ENCODE results near the gene ORC6.

Gene ORC6

DNA sequence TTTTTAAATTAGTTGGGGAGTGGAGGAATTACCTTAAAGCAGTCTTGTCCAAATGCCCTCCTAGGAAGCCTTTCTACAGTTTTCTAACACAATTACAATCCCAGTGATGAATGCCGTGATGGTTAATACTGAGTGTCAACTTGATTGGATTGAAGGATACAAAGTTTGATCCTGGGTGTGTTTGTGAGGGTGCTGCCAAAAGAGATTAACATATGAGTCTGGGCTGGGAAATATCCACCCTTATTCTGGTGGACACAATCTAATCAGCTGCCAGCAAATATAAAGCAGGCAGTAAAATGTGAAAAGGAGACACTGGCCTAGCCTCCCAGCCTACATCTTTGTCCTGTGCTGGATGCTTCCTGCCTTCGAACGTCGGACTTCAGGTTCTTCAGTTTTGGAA, 12.2 kb downstream of the ORC6 start:
- peaks cover 12% of the 10 kb centered on the region for H3K36me3 ChIP-seq (ENCODE audit: insufficient read depth, low read length)
- no peak overlapping the region for H3K27ac ChIP-seq (ENCODE audit: low read depth, low read length)
- H3K4me1 ChIP-seq (ENCODE audit: control insufficient read depth, insufficient read depth, low read length, unreplicated experiment): no peaks in the 10 kb centered on the region
- no peak overlapping the region for H2AFZ ChIP-seq (ENCODE audit: low read length, unreplicated experiment)
- H3K27me3 ChIP-seq (ENCODE audit: insufficient read depth, low read length): no peaks in the 10 kb centered on the region
- H3K4me3 ChIP-seq (ENCODE audit: low read depth, low read length): no peak overlapping the region
- no peaks in the 10 kb centered on the region for H3K79me2 ChIP-seq (ENCODE audit: control insufficient read depth, insufficient read depth, low read length, unreplicated experiment)

DNA sequence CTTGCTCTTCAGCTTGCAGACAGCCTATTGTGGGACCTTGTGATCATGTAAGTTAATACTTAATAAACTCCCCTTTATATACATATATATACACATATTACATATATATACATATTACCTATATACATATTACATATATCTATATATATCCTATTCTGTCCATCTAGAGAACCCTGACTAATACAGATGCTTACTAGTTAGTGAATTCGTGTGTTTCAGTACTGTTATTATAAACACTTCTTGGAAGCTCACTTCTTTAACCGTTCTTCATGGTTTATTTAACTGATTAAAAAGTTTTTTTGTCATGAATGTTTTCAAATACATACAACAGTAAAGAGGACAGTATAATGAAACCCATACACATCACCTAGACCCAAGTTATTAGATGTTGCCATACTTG, 12.6 kb downstream of the ORC6 start:
- H3K27me3 ChIP-seq (ENCODE audit: insufficient read depth, low read length): no peaks in the 10 kb centered on the region
- H3K36me3 ChIP-seq (ENCODE audit: insufficient read depth, low read length): peaks cover 8% of the 10 kb centered on the region
- no peak overlapping the region for H2AFZ ChIP-seq (ENCODE audit: low read length, unreplicated experiment)
- no peaks in the 10 kb centered on the region for H3K79me2 ChIP-seq (ENCODE audit: control insufficient read depth, insufficient read depth, low read length, unreplicated experiment)
- no peaks in the 10 kb centered on the region for H3K4me1 ChIP-seq (ENCODE audit: control insufficient read depth, insufficient read depth, low read length, unreplicated experiment)
- no peak overlapping the region for H3K4me3 ChIP-seq (ENCODE audit: low read depth, low read length)
- H3K27ac ChIP-seq (ENCODE audit: low read depth, low read length): no peak overlapping the region

DNA sequence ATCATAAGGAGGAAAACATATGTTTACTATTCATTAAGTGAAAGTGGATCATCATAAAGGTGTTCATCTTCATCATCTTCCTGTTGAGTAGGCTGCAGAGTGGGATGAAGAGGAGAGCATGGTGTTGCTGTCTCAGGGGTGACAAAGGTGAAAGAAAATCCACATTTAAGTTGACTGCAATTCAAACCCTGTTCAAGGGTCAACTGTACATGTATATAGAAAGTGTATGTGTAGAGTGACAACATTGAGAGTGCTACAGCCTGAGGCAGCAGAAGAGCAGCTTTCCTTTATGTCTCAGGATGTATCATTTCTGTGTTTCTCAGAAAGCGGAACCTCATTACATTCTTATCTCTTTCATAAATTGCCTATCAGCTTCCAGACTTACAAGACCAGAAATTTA, 17.2 kb downstream of the ORC6 start:
- no peak overlapping the region for H2AFZ ChIP-seq (ENCODE audit: low read length, unreplicated experiment)
- no peaks in the 10 kb centered on the region for H3K36me3 ChIP-seq (ENCODE audit: insufficient read depth, low read length)
- no peaks in the 10 kb centered on the region for H3K27me3 ChIP-seq (ENCODE audit: insufficient read depth, low read length)
- no peak overlapping the region for H3K27ac ChIP-seq (ENCODE audit: low read depth, low read length)
- H3K79me2 ChIP-seq (ENCODE audit: control insufficient read depth, insufficient read depth, low read length, unreplicated experiment): no peaks in the 10 kb centered on the region
- H3K4me3 ChIP-seq (ENCODE audit: low read depth, low read length): no peak overlapping the region
- H3K4me1 ChIP-seq (ENCODE audit: control insufficient read depth, insufficient read depth, low read length, unreplicated experiment): no peaks in the 10 kb centered on the region

DNA sequence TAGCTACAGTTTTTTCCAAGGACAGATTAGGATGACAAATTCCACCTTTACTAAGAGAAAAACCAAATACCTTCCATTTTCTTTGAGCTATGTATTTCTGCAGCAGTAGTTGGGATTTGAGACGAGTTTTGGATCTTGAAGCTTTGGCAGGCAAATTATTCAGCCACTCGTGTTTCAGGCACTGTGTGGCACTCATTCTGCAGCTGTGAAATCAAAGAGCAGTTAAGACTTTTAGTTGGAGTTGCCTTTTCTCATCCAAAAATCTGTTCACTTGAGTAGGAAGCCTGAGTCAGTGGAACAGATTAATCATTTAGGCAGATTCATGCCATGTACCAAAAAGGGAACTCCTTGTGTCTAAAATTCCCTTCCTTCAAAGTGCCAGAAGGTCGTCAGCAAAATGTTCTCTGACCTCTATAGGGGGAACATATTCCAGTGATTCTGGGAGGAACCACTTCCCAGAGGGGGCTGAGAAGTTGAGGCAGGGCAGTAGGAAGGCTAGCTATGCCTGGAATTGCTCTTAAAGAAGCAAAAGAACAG, 20.1 kb downstream of the ORC6 start:
- H2AFZ ChIP-seq (ENCODE audit: low read length, unreplicated experiment): no peak overlapping the region

DNA sequence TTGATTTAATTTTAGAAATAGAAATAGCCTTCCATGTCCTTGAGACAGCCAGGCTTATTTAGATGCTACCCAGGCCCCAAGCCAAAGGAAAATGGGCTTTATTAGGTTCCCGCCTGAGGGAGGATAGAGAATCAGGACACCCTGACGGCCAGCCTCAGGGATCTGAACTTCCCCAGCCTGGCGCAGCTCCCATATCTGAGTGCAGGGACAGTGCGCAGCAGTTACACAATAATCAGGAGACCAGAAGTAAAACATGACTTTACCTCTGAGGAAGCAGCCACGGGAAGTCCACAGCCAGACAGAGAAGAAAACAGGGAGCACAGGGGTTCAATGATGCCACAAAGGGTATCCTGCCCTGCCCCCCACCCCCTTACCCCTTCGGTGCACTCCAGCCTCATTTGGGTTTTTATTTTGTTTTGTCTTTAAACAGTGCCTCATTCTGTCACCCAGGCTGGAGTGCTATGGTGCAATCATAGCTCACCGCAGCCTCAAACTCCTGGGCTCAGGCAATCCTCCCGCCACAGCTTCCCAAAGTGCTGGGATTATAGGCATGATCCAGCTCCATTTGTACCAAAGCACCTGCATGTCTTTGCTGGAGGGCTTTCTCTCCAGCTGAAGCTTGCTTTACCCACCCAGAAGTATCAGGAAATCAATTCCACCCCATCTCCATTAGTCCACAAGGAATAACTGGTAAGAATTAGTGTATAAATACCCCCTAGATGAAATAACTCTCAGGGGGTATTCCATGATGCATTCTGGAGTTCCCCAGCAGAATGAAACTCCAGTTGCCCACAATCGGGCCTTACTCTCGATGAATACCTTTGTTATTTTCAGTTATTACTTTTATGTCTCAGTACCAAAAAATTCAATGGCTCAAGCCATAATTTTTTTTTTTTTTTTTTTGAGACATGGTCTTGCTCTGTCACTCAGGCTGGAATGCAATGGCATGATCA, 21.9 kb downstream of the ORC6 start:
- peaks cover 3% of the 10 kb centered on the region; the same call in 1 of the 2 replicates for H3K27me3 ChIP-seq (ENCODE audit: insufficient read depth, low read length)
- no peaks in the 10 kb centered on the region for H3K79me2 ChIP-seq (ENCODE audit: control insufficient read depth, insufficient read depth, low read length, unreplicated experiment)
- H3K27ac ChIP-seq (ENCODE audit: low read depth, low read length): no peak overlapping the region
- H2AFZ ChIP-seq (ENCODE audit: low read length, unreplicated experiment): no peak overlapping the region
- H3K4me1 ChIP-seq (ENCODE audit: control insufficient read depth, insufficient read depth, low read length, unreplicated experiment): no peaks in the 10 kb centered on the region
- no peak overlapping the region for H3K4me3 ChIP-seq (ENCODE audit: low read depth, low read length)
- H3K36me3 ChIP-seq (ENCODE audit: insufficient read depth, low read length): no peaks in the 10 kb centered on the region

More for the DNA sequence above, 20.1 kb downstream of the ORC6 start:
- Histone ChIP-seq H3K4me3 (ENCODE audit: low read depth, low read length) (no peak overlapping the region), H3K27me3 (ENCODE audit: insufficient read depth, low read length) (no peaks in the 10 kb centered on the region), H3K4me1 (ENCODE audit: control insufficient read depth, insufficient read depth, low read length, unreplicated experiment) (no peaks in the 10 kb centered on the region), H3K36me3 (ENCODE audit: insufficient read depth, low read length) (no peaks in the 10 kb centered on the region), H3K27ac (ENCODE audit: low read depth, low read length) (no peak overlapping the region), H3K79me2 (ENCODE audit: control insufficient read depth, insufficient read depth, low read length, unreplicated experiment) (no peaks in the 10 kb centered on the region)

DNA sequence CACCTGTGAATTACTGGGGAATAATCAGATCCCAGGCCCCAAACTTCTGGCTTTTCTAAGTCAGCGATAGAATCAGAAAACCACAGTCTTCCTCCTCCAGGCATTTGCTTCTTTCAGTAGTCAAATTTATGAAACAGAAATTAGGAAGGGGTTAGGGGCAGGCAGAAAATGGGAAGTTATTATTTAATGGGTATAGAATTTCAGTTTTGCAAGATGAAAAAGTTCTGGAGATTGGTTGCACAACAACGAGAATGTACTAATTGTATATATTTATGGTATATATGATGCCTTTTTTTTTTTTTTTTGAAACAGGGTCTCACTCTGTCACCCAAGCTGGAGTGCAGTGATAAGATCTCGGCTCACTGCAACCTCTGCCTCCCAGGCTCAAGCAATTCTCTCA, 23.5 kb downstream of the ORC6 start:
- Histone ChIP-seq H3K4me3 (ENCODE audit: low read depth, low read length) (no peak overlapping the region), H3K27ac (ENCODE audit: low read depth, low read length) (no peak overlapping the region)

DNA sequence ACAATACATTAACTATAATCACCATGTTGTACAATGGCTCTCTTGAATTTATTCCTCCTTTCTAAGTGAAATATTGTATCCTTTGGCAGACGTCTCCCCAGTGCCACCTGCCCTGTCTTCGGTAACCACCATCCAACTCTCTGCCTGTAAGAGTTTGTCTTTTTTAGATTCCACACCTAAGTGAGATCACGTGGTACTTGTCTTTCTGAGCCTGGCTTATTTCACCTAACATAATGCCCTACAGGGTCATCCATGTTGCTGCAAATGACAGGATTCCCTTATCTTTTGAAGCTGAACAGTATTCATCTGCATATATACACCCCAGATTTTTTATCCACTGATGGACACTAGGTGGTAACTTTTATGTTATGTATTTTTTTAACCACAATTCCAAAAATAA, 24.2 kb downstream of the ORC6 start:
- peaks cover 3% of the 10 kb centered on the region; the same call in 1 of the 2 replicates for H3K27me3 ChIP-seq (ENCODE audit: insufficient read depth, low read length)
- H2AFZ ChIP-seq (ENCODE audit: low read length, unreplicated experiment): no peak overlapping the region
- H3K79me2 ChIP-seq (ENCODE audit: control insufficient read depth, insufficient read depth, low read length, unreplicated experiment): no peaks in the 10 kb centered on the region
- H3K4me1 ChIP-seq (ENCODE audit: control insufficient read depth, insufficient read depth, low read length, unreplicated experiment): no peaks in the 10 kb centered on the region
- H3K36me3 ChIP-seq (ENCODE audit: insufficient read depth, low read length): no peaks in the 10 kb centered on the region
- no peak overlapping the region for H3K27ac ChIP-seq (ENCODE audit: low read depth, low read length)
- no peak overlapping the region for H3K4me3 ChIP-seq (ENCODE audit: low read depth, low read length)

More for the DNA sequence above, 23.5 kb downstream of the ORC6 start:
- H3K27me3 ChIP-seq (ENCODE audit: insufficient read depth, low read length): peaks cover 3% of the 10 kb centered on the region; the same call in 1 of the 2 replicates
- H3K79me2 ChIP-seq (ENCODE audit: control insufficient read depth, insufficient read depth, low read length, unreplicated experiment): no peaks in the 10 kb centered on the region
- no peaks in the 10 kb centered on the region for H3K36me3 ChIP-seq (ENCODE audit: insufficient read depth, low read length)
- H3K4me1 ChIP-seq (ENCODE audit: control insufficient read depth, insufficient read depth, low read length, unreplicated experiment): no peaks in the 10 kb centered on the region
- H2AFZ ChIP-seq (ENCODE audit: low read length, unreplicated experiment): no peak overlapping the region

DNA sequence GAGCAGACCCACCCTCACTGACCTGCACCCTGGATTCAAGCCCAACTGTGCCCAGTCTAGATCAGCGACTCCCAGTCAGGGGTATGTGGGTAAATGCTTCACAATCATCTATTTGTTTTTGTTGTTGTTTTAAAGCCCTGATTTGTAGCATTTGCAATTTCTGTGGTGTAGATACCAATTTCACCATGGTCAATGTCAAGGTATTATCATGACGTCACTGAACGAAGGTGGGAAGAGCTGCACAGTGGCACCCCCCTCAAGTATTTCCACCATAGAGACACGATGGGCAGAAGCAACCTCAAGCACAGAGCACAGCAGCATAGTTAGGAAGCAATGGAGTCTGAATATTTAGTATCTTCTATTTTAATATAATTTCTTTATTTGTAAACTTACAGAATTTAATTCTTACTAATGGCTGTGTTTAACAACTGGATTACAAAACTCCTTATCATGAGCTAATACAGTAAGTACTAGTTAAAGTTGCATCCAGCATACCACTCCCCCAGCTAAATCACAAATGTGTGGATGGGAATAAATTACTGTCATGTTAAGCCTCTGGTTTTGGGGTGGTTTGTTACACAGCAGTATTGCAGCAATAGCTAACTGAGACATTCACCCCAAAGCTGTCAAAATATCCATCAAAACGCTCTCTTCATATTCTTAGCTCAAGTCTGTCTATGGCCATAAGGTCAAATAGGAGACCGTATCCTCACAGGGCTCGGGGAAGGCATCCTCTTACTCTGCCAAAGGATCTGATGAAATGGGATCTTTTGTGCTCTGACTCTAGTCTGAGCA, 25.5 kb downstream of the ORC6 start:
- Histone ChIP-seq H3K36me3 (ENCODE audit: insufficient read depth, low read length) (no peaks in the 10 kb centered on the region), H3K27ac (ENCODE audit: low read depth, low read length) (no peak overlapping the region), H3K79me2 (ENCODE audit: control insufficient read depth, insufficient read depth, low read length, unreplicated experiment) (no peaks in the 10 kb centered on the region), H2AFZ (ENCODE audit: low read length, unreplicated experiment) (no peak overlapping the region), H3K27me3 (ENCODE audit: insufficient read depth, low read length) (peaks cover 3% of the 10 kb centered on the region; the same call in 1 of the 2 replicates), H3K4me1 (ENCODE audit: control insufficient read depth, insufficient read depth, low read length, unreplicated experiment) (no peaks in the 10 kb centered on the region), H3K4me3 (ENCODE audit: low read depth, low read length) (no peak overlapping the region)

DNA sequence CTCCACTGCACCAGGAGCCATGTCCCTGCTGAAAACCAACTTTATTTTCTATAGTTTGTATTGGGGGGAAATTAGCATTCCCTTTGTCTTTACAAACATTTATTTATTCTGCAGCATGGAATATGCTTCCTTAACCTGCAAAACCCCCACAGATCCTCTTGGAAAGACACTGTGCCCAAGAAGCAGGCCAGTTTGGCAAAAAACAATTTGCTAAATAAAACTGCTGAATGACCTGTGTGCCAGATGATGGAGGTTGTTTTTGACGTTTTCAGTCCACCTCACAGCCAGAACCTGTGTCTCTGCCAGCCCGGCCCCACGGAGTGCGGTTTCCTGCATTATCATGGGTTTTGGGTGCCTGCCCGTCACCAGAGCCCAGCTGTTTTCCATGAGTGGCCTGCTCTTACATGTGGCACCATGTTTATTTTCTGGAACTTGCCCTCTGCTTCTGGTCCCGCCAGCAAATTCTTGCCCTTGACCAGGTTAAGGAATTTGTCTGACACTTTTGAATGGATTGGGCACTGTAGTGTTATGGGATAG, 26.4 kb downstream of the ORC6 start:
- Histone ChIP-seq H3K27me3 (ENCODE audit: insufficient read depth, low read length) (peaks cover 3% of the 10 kb centered on the region; the same call in 1 of the 2 replicates), H3K4me1 (ENCODE audit: control insufficient read depth, insufficient read depth, low read length, unreplicated experiment) (no peaks in the 10 kb centered on the region), H3K79me2 (ENCODE audit: control insufficient read depth, insufficient read depth, low read length, unreplicated experiment) (no peaks in the 10 kb centered on the region), H3K36me3 (ENCODE audit: insufficient read depth, low read length) (no peaks in the 10 kb centered on the region), H3K4me3 (ENCODE audit: low read depth, low read length) (no peak overlapping the region), H3K27ac (ENCODE audit: low read depth, low read length) (no peak overlapping the region), H2AFZ (ENCODE audit: low read length, unreplicated experiment) (no peak overlapping the region)

DNA sequence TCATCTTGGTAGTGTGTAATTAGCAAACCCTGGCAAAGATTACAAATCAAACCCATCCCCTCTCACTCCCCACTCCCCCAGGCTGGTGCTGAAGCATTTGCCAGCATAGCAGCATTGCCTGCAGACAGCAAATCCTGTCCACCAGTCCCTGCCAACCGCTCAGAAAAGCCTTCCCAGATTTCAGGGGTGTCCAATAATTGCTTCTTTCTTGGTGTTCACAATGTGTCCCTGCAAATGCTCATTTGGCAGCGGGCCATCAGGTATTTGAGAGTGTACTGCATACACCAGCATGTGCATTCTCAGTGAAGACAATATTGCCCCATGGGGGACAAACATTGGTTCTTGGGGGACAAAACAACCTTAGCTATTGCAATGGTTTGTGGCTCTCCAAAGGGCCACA, 28.2 kb downstream of the ORC6 start:
- Histone ChIP-seq H3K79me2 (ENCODE audit: control insufficient read depth, insufficient read depth, low read length, unreplicated experiment) (no peaks in the 10 kb centered on the region), H3K4me3 (ENCODE audit: low read depth, low read length) (no peak overlapping the region), H2AFZ (ENCODE audit: low read length, unreplicated experiment) (no peak overlapping the region), H3K4me1 (ENCODE audit: control insufficient read depth, insufficient read depth, low read length, unreplicated experiment) (no peaks in the 10 kb centered on the region), H3K27ac (ENCODE audit: low read depth, low read length) (no peak overlapping the region), H3K36me3 (ENCODE audit: insufficient read depth, low read length) (no peaks in the 10 kb centered on the region), H3K27me3 (ENCODE audit: insufficient read depth, low read length) (peaks cover 3% of the 10 kb centered on the region; the same call in 1 of the 2 replicates)
